ENCODE data around the gene HS3ST6.

Gene HS3ST6

DNA sequence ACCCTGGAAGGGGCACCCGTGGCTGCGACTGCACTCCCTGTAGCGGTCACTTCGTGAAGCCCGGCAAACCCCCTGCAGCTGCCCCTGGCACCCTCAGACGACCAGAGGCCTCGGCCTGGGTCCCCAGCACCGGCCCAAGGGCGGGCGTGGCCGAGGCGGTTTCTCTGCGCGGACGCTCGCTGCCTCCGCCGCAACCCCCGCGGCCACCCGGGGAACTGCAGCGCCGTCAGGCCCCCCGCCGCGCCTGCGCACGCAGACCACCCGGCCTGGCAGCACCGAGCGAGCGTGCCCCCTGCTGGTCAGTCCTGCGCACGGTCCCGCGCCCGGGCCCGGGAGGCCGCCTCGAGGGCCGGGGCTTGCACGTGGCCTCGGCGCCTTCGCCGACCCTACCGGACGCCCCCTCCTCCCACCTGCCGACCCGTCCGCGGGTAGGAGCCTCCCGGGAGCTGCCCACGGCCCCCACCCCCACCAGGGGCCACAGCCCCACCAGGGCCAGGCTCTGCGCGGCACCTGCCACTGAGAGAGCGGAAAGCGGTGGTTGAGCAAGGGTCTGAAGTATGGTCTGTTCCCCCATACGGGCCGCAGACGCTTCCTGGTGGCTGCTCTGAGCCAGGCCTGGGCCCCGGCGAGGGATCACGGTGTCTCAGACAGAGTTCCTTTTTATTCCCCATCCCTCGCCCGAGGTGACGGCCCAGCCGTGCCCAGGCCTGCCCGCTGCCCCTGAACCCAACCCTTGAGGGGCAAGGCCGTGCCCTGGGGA, 11.5 kb upstream of the HS3ST6 start:
- TF ChIP-seq TAF1 (IDR thresholded peaks at IDR 0.05; ENCODE audit: borderline replicate concordance, insufficient read depth, low read length) (no peak), FOXP2 (optimal IDR thresholded peaks at IDR 0.05; ENCODE audit: borderline replicate concordance, extremely low read depth, extremely low read length, insufficient read depth) (peak; percentile 81)

GRCh38 chr16:1929105-1929504, 10.9 kb upstream of the HS3ST6 start:
- no peak for TF ChIP-seq TAF1 (IDR thresholded peaks at IDR 0.05; ENCODE audit: borderline replicate concordance, insufficient read depth, low read length)
- TF ChIP-seq, protein P1, sequence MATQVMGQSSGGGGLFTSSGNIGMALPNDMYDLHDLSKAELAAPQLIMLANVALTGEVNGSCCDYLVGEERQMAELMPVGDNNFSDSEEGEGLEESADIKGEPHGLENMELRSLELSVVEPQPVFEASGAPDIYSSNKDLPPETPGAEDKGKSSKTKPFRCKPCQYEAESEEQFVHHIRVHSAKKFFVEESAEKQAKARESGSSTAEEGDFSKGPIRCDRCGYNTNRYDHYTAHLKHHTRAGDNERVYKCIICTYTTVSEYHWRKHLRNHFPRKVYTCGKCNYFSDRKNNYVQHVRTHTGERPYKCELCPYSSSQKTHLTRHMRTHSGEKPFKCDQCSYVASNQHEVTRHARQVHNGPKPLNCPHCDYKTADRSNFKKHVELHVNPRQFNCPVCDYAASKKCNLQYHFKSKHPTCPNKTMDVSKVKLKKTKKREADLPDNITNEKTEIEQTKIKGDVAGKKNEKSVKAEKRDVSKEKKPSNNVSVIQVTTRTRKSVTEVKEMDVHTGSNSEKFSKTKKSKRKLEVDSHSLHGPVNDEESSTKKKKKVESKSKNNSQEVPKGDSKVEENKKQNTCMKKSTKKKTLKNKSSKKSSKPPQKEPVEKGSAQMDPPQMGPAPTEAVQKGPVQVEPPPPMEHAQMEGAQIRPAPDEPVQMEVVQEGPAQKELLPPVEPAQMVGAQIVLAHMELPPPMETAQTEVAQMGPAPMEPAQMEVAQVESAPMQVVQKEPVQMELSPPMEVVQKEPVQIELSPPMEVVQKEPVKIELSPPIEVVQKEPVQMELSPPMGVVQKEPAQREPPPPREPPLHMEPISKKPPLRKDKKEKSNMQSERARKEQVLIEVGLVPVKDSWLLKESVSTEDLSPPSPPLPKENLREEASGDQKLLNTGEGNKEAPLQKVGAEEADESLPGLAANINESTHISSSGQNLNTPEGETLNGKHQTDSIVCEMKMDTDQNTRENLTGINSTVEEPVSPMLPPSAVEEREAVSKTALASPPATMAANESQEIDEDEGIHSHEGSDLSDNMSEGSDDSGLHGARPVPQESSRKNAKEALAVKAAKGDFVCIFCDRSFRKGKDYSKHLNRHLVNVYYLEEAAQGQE (IDR thresholded peaks at IDR 0.05; ENCODE audit: insufficient read depth in 1 of 2, low read depth in 2 of 2, low read length in 2 of 2), result no peak
- no peak for TF ChIP-seq FOXP2 (optimal IDR thresholded peaks at IDR 0.05; ENCODE audit: borderline replicate concordance, extremely low read depth, extremely low read length, insufficient read depth)
- no peak for TF ChIP-seq SIN3A (IDR thresholded peaks at IDR 0.05; ENCODE audit: borderline replicate concordance, insufficient read depth, low read length)
- TF ChIP-seq POLR2AphosphoS5 (IDR thresholded peaks at IDR 0.05; ENCODE audit: low read depth, low read length), result no peak

GRCh38 chr16:1926271-1926670, 8.1 kb upstream of the HS3ST6 start:
- TF ChIP-seq POLR2AphosphoS5 (IDR thresholded peaks at IDR 0.05; ENCODE audit: low read depth, low read length), result no peak
- no peak for TF ChIP-seq TAF1 (IDR thresholded peaks at IDR 0.05; ENCODE audit: borderline replicate concordance, insufficient read depth, low read length)
- TF ChIP-seq SIN3A (IDR thresholded peaks at IDR 0.05; ENCODE audit: borderline replicate concordance, insufficient read depth, low read length), result no peak
- no peak for TF ChIP-seq FOXP2 (optimal IDR thresholded peaks at IDR 0.05; ENCODE audit: borderline replicate concordance, extremely low read depth, extremely low read length, insufficient read depth)
- TF ChIP-seq, protein P1 (IDR thresholded peaks at IDR 0.05; ENCODE audit: insufficient read depth in 1 of 2, low read depth in 2 of 2, low read length in 2 of 2), result no peak

GRCh38 chr16:1924095-1924494, 5.9 kb upstream of the HS3ST6 start:
- TF ChIP-seq FOXP2 (optimal IDR thresholded peaks at IDR 0.05; ENCODE audit: borderline replicate concordance, extremely low read depth, extremely low read length, insufficient read depth), result no peak
- no peak for TF ChIP-seq SIN3A (IDR thresholded peaks at IDR 0.05; ENCODE audit: borderline replicate concordance, insufficient read depth, low read length)
- TF ChIP-seq TAF1 (IDR thresholded peaks at IDR 0.05; ENCODE audit: borderline replicate concordance, insufficient read depth, low read length), result no peak
- no peak for TF ChIP-seq POLR2AphosphoS5 (IDR thresholded peaks at IDR 0.05; ENCODE audit: low read depth, low read length)
- TF ChIP-seq, protein P1 (IDR thresholded peaks at IDR 0.05; ENCODE audit: insufficient read depth in 1 of 2, low read depth in 2 of 2, low read length in 2 of 2), result no peak

DNA sequence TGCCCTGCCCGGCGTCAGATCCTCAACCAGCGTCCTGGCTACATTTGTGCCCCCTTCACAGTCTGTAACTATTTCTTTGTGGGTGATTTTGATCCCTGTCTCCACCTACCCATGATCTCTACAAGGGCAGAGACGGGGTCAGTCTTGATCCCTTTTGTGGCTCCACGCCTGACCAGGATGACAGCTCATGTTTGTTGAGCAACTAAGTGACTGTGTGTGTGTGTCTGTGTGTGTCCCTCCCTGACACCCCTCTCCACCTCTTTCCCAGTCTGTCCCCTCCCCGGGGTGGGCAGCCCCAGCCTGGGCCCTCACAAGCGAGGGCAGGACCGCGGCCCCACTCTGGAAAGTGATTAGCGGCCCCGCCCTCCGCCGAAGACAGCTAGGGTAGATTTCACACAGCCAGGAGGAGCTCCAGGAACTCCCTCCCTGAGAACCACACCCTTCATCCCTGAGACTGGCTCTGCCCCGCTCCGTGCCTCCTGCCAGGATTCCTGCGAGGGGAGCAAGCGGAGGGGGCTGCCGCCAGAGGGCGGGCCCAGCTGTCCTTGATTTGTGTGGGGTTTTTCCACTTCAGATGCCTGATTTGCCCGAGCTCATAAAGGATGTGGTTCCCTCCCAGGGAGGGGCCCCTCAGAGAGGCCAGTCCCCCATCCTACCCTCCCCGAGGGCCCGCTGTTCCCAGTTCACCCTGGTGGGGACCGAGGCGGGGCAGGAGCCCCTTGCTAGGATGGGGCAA, 5.3 kb upstream of the HS3ST6 start:
- TF ChIP-seq, protein P1 (IDR thresholded peaks at IDR 0.05; ENCODE audit: insufficient read depth in 1 of 2, low read depth in 2 of 2, low read length in 2 of 2), result no peak
- TF ChIP-seq SIN3A (IDR thresholded peaks at IDR 0.05; ENCODE audit: borderline replicate concordance, insufficient read depth, low read length) (no peak), TAF1 (IDR thresholded peaks at IDR 0.05; ENCODE audit: borderline replicate concordance, insufficient read depth, low read length) (no peak), FOXP2 (optimal IDR thresholded peaks at IDR 0.05; ENCODE audit: borderline replicate concordance, extremely low read depth, extremely low read length, insufficient read depth) (no peak), POLR2AphosphoS5 (IDR thresholded peaks at IDR 0.05; ENCODE audit: low read depth, low read length) (no peak)
